Esophagus (tissue), 2 donors: Measurements from ENCODE around the gene TPCN1. TPM values are rescaled to one million over a fixed set of nuclear protein-coding genes. Genes with fewer than 3 reads are reported as not detected.
A peak's percentile ranks its signal among the peaks of the same experiment; 100 is the strongest.

Experiments used
- H3K27ac ChIP-seq, 2 donors: one replicate each; pipeline ENCODE4 v1.5.1; 2013; ENCODE audit warnings: low read depth in 2 of 2, mild to moderate bottlenecking in 2 of 2, inconsistent platforms in 1 of 2, low read length in 1 of 2, moderate library complexity in 1 of 2
- H3K27me3 ChIP-seq, 2 donors: one replicate each; pipeline ENCODE4 v1.6.1; 2013; ENCODE audit warnings: low read length in 2 of 2, control low read depth in 1 of 2, mild to moderate bottlenecking in 1 of 2; ENCODE audit not compliant: insufficient read depth in 2 of 2, control insufficient read depth in 1 of 2
- H3K36me3 ChIP-seq, 2 donors: one replicate each; pipeline ENCODE4 v1.6.1; 2013; ENCODE audit warnings: low read length in 1 of 2; ENCODE audit not compliant: control insufficient read depth in 2 of 2, insufficient read depth in 2 of 2
- H3K4me1 ChIP-seq, 2 donors: one replicate each; pipeline ENCODE4 v1.6.1; 2013; ENCODE audit warnings: low read length in 1 of 2; ENCODE audit not compliant: control insufficient read depth in 2 of 2, insufficient read depth in 2 of 2
- H3K4me3 ChIP-seq, 2 donors: one replicate each; pipeline ENCODE4 v1.5.1; 2013; ENCODE audit warnings: low read length in 2 of 2, mild to moderate bottlenecking in 2 of 2, low read depth in 1 of 2, moderate library complexity in 1 of 2
- H3K9me3 ChIP-seq, 2 donors: one replicate each; pipeline ENCODE4 v1.6.1; 2013; ENCODE audit warnings: mild to moderate bottlenecking in 2 of 2, low read depth in 1 of 2, low read length in 1 of 2, moderate library complexity in 1 of 2; ENCODE audit not compliant: control insufficient read depth in 2 of 2, insufficient read depth in 1 of 2
- WGBS, 2 donors: extraction: QIAGEN DNeasy Blood & Tissue Kit; methylation state at CpG; one replicate each; pipeline ENCODE4 v1.1.7; 2013; 5-methylcytosine and 5-hydroxymethylcytosine counted together
- polyA plus RNA-seq, 2 donors: library from polyadenylated mRNA; stranded (reverse); fragments of 200-250 nt; gene quantifications; one replicate each; pipeline ENCODE4 v1.2.3, GENCODE V29; 2013
- donor health status: healthy with polysubstance abuse.
- donor health status: Bipolar disorder and iron deficiency.

The TPCN1 gene
- polyA plus RNA-seq: 10 to 100 TPM; 30.9 to 57.6 TPM

GRCh38 chr12:113221181-113221996 is at the start of gene TPCN1:
TSS of gene TPCN1 (plus strand) at chr12:113221464. CDS start at chr12:113226853, 5,389 bp downstream.
- H3K4me1 ChIP-seq: peaks cover 0 to 5% of the 10 kb centered on the region in 2 donors
- peak within 1 kb of the TSS; percentile 88 to 94 for H3K27ac ChIP-seq
- H3K27me3 ChIP-seq: no peaks in the 10 kb centered on the region
- no peaks in the 10 kb centered on the region for H3K36me3 ChIP-seq
- H3K9me3 ChIP-seq: no peaks in the 10 kb centered on the region
- H3K4me3 ChIP-seq: peak within 1 kb of the TSS; percentile 61 to 93
- WGBS, 2 donors: 0% methylated on average over 42 to 68 of the region's 68 CpGs

GRCh38 chr12:113171543-113171942 is 49.7 kb upstream of the TPCN1 start:
- Histone ChIP-seq H3K27me3 (no peaks in the 10 kb centered on the region), H3K36me3 (peaks cover 20 to 39% of the 10 kb centered on the region in 2 donors), H3K4me1 (peaks cover 0 to 3% of the 10 kb centered on the region in 2 donors), H3K4me3 (no peak overlapping the region), H3K9me3 (no peaks in the 10 kb centered on the region), H3K27ac (no peak overlapping the region)
- 96 to 98% methylated on average over 9 of the region's 9 CpGs for WGBS, 2 donors

- Histone ChIP-seq H3K4me3 (no peak overlapping the region), H3K36me3 (peaks cover 26 to 46% of the 10 kb centered on the region in 2 donors), H3K27ac (no peak overlapping the region), H3K27me3 (no peaks in the 10 kb centered on the region), H3K9me3 (peaks cover 0 to 3% of the 10 kb centered on the region in 2 donors), H3K4me1 (peaks cover 0 to 3% of the 10 kb centered on the region in 2 donors)
- WGBS, 2 donors: 95 to 96% methylated on average over 20 of the region's 20 CpGs
Measured at GRCh38 chr12:113172185-113172584, 49.1 kb upstream of the TPCN1 start.

GRCh38 chr12:113173081-113173698 is 48.1 kb upstream of the TPCN1 start:
- Histone ChIP-seq H3K27me3 (no peaks in the 10 kb centered on the region), H3K9me3 (peaks cover 0 to 6% of the 10 kb centered on the region in 2 donors), H3K27ac (no peak overlapping the region), H3K36me3 (peaks cover 33 to 44% of the 10 kb centered on the region in 2 donors), H3K4me1 (peaks cover 0 to 3% of the 10 kb centered on the region in 2 donors), H3K4me3 (no peak overlapping the region)
- WGBS, 2 donors: 88 to 93% methylated on average over 7 of the region's 7 CpGs

GRCh38 chr12:113174461-113175384 is 46.5 kb upstream of the TPCN1 start:
- Histone ChIP-seq H3K27ac (no peak overlapping the region), H3K27me3 (no peaks in the 10 kb centered on the region), H3K4me1 (peaks cover 0 to 3% of the 10 kb centered on the region in 2 donors), H3K36me3 (peaks cover 38 to 47% of the 10 kb centered on the region in 2 donors), H3K9me3 (peaks cover 0 to 6% of the 10 kb centered on the region in 2 donors), H3K4me3 (no peak overlapping the region)
- WGBS, 2 donors: 56 to 60% methylated on average over 32 of the region's 32 CpGs

GRCh38 chr12:113179023-113179422 is 42.2 kb upstream of the TPCN1 start:
- H3K27me3 ChIP-seq: no peaks in the 10 kb centered on the region
- H3K4me1 ChIP-seq: peaks cover 0 to 6% of the 10 kb centered on the region in 2 donors
- H3K9me3 ChIP-seq: peaks cover 0 to 6% of the 10 kb centered on the region in 2 donors
- 93 to 94% methylated on average over 14 of the region's 14 CpGs for WGBS, 2 donors
- H3K4me3 ChIP-seq: no peak overlapping the region
- H3K27ac ChIP-seq: no peak overlapping the region
- H3K36me3 ChIP-seq: peaks cover 23 to 47% of the 10 kb centered on the region in 2 donors

GRCh38 chr12:113180333-113180732 is 40.9 kb upstream of the TPCN1 start:
- no peaks in the 10 kb centered on the region for H3K27me3 ChIP-seq
- H3K4me1 ChIP-seq: peaks cover 0 to 5% of the 10 kb centered on the region in 2 donors
- H3K9me3 ChIP-seq: peaks cover 0 to 6% of the 10 kb centered on the region in 2 donors
- H3K27ac ChIP-seq: no peak overlapping the region
- H3K4me3 ChIP-seq: no peak overlapping the region
- H3K36me3 ChIP-seq: peaks cover 23 to 43% of the 10 kb centered on the region in 2 donors
- 71 to 76% methylated on average over 4 of the region's 4 CpGs for WGBS, 2 donors

- Histone ChIP-seq H3K27ac (no peak overlapping the region), H3K4me3 (no peak overlapping the region), H3K36me3 (peaks cover 19 to 37% of the 10 kb centered on the region in 2 donors), H3K27me3 (no peaks in the 10 kb centered on the region), H3K9me3 (peaks cover 0 to 5% of the 10 kb centered on the region in 2 donors), H3K4me1 (peaks cover 0 to 11% of the 10 kb centered on the region in 2 donors)
- WGBS, 2 donors: 86% methylated on average over 3 of the region's 3 CpGs
Measured at GRCh38 chr12:113181975-113182374, 39.3 kb upstream of the TPCN1 start.

GRCh38 chr12:113183030-113183589 is 38.2 kb upstream of the TPCN1 start:
- H3K27ac ChIP-seq: no peak overlapping the region
- no peaks in the 10 kb centered on the region for H3K9me3 ChIP-seq
- no peaks in the 10 kb centered on the region for H3K27me3 ChIP-seq
- peaks cover 10 to 29% of the 10 kb centered on the region in 2 donors for H3K36me3 ChIP-seq
- 95 to 96% methylated on average over 11 of the region's 11 CpGs for WGBS, 2 donors
- no peak overlapping the region for H3K4me3 ChIP-seq
- peaks cover 0 to 11% of the 10 kb centered on the region in 2 donors for H3K4me1 ChIP-seq
